Glutamatergic neuron (in vitro differentiated cells): ENCODE results near the gene DGKD. TPM values are rescaled to one million over a fixed set of nuclear protein-coding genes. Genes with fewer than 3 reads are reported as not detected.

ENCODE experiments used
- DNase-seq: peaks from one replicate; pipeline ENCODE4 v3.0.0; 2022
- H3K27ac Mint-ChIP-seq: one replicate; pipeline ENCODE4 v1.8.0; 2020; ENCODE audit warnings: mild to moderate bottlenecking, mixed read lengths, inconsistent platforms; ENCODE audit not compliant: unreplicated experiment
- H3K27me3 Mint-ChIP-seq: one replicate; pipeline ENCODE4 v1.8.0; 2020; ENCODE audit warnings: mild to moderate bottlenecking, moderate library complexity, mixed read lengths, inconsistent platforms; ENCODE audit not compliant: unreplicated experiment
- H3K36me3 Mint-ChIP-seq: one replicate; pipeline ENCODE4 v1.8.0; 2020; ENCODE audit warnings: mild to moderate bottlenecking, mixed read lengths, inconsistent platforms; ENCODE audit not compliant: unreplicated experiment
- H3K4me1 Mint-ChIP-seq: one replicate; pipeline ENCODE4 v1.8.0; 2020; ENCODE audit warnings: mild to moderate bottlenecking, low read depth, mixed read lengths, inconsistent platforms; ENCODE audit not compliant: unreplicated experiment
- H3K4me3 Mint-ChIP-seq: one replicate; pipeline ENCODE4 v1.8.0; 2020; ENCODE audit warnings: mild to moderate bottlenecking, mixed read lengths, inconsistent platforms; ENCODE audit not compliant: unreplicated experiment
- H3K9me3 Mint-ChIP-seq: one replicate; pipeline ENCODE4 v1.8.0; 2020; ENCODE audit warnings: mild to moderate bottlenecking, moderate library complexity, mixed read lengths, inconsistent platforms; ENCODE audit not compliant: unreplicated experiment
- total RNA-seq: library from RNA; stranded (reverse); fragmentation: NEBNext Ultra II Directional; extraction: Animal tissue kit (Norgen Biotek cat#: 25700); gene quantifications from one replicate; pipeline ENCODE4 v1.2.1, GENCODE V29; 2021; ENCODE audit not compliant: unreplicated experiment
- TF ChIP-seq, protein P1 (sequence below): fragments of 200-600 bp; sonication (generic); IDR thresholded peaks from one replicate; pipeline ENCODE4 v1.5.0; 2021; ENCODE audit not compliant: partially characterized antibody, unreplicated experiment

The DGKD gene
- total RNA-seq, 1 donor from 2014 or later, result 67.6 TPM

DNA sequence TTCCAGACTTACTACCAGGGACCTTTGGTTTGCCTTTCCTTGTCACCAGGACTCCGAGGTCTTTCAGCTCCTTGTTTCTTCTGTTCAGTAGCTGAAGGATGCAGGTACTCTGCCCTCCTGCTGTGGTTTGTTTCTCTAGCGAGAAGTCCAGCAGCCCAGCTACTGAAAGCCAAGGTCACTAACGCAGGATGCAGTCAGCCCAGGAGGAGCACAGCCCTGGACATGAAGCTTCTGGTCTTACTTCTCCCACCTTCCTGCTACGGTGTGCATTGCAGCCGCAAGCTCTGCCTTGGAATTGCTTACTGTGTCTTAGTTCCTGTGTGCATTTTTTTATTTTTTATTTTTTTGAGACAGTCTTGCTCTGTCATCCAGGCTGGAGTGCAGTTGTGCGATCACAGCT lies 62.4 kb downstream of the DGKD start:
- H3K27me3 Mint-ChIP-seq, result peaks cover 5% of the 10 kb centered on the region
- H3K4me3 Mint-ChIP-seq, result no peak overlapping the region
- peaks cover 16% of the 10 kb centered on the region for H3K4me1 Mint-ChIP-seq
- no peak for DNase-seq
- no peak overlapping the region for H3K27ac Mint-ChIP-seq
- H3K9me3 Mint-ChIP-seq, result peaks cover 11% of the 10 kb centered on the region
- TF ChIP-seq, protein P1, sequence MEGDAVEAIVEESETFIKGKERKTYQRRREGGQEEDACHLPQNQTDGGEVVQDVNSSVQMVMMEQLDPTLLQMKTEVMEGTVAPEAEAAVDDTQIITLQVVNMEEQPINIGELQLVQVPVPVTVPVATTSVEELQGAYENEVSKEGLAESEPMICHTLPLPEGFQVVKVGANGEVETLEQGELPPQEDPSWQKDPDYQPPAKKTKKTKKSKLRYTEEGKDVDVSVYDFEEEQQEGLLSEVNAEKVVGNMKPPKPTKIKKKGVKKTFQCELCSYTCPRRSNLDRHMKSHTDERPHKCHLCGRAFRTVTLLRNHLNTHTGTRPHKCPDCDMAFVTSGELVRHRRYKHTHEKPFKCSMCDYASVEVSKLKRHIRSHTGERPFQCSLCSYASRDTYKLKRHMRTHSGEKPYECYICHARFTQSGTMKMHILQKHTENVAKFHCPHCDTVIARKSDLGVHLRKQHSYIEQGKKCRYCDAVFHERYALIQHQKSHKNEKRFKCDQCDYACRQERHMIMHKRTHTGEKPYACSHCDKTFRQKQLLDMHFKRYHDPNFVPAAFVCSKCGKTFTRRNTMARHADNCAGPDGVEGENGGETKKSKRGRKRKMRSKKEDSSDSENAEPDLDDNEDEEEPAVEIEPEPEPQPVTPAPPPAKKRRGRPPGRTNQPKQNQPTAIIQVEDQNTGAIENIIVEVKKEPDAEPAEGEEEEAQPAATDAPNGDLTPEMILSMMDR, result no peak
- H3K36me3 Mint-ChIP-seq, result peaks cover 13% of the 10 kb centered on the region

DNA sequence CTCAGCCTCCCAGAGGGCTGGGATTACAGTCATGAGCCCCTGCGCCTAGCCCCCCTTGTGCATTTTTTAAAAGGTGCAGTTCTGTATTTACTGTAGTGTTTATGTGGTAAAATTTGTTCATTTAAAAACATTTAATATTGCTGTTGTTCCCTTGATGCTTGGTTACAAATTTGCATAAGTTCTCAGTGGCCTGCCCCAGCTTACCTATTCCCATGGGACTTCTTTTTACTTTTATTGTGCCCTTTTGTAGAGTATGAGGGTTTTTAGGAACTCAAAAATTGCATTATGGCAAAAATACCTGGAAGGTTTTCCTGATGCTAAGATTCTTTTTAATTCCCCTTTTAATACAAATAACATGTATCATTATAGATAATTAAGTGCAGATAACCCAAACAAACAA lies 63.0 kb downstream of the DGKD start:
- Mint-ChIP-seq H3K27me3 (peaks cover 5% of the 10 kb centered on the region), H3K4me3 (no peak overlapping the region), H3K27ac (no peak overlapping the region), H3K9me3 (peaks cover 9% of the 10 kb centered on the region), H3K4me1 (peaks cover 17% of the 10 kb centered on the region), H3K36me3 (peaks cover 8% of the 10 kb centered on the region)
- TF ChIP-seq, protein P1, result no peak
- DNase-seq, result no peak

DNA sequence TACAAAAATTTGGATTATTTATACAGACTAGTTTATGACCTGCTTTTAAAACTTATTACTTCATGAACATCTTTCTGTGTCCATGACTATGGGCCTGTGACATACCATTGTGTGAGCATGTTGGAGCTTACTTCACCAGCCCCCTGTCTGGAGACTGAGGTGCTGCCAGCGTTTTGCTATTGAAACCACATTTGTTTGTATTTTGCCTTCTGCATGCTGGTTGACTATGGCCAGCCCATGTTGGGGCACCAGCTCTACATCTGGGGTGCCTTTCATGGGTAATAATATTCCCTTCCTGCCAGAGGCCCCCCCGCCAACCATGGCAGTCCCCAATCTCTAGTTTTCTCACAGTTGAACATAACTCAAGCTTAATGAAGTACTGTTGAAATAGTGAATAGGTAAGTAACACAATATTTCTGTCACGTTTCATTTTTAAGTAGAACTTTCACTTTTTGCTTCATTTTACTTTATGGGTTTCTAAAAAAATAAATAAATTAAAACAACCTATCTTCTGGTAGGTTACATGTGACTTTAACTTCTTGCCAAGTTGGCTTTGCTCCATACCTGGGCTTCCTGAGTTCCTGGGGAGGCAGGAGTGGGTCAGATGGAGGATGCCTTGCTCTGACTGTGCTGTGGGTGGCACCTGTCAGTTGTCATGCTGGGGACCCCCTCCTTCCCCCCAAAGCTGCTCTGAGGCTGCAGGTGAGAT lies 63.9 kb downstream of the DGKD start:
- Mint-ChIP-seq H3K4me3 (no peak overlapping the region), H3K4me1 (peaks cover 17% of the 10 kb centered on the region), H3K27ac (peak overlapping the region; percentile 8), H3K9me3 (peaks cover 6% of the 10 kb centered on the region), H3K36me3 (no peaks in the 10 kb centered on the region), H3K27me3 (peaks cover 5% of the 10 kb centered on the region)
- DNase-seq, result no peak
- TF ChIP-seq, protein P1, result no peak

DNA sequence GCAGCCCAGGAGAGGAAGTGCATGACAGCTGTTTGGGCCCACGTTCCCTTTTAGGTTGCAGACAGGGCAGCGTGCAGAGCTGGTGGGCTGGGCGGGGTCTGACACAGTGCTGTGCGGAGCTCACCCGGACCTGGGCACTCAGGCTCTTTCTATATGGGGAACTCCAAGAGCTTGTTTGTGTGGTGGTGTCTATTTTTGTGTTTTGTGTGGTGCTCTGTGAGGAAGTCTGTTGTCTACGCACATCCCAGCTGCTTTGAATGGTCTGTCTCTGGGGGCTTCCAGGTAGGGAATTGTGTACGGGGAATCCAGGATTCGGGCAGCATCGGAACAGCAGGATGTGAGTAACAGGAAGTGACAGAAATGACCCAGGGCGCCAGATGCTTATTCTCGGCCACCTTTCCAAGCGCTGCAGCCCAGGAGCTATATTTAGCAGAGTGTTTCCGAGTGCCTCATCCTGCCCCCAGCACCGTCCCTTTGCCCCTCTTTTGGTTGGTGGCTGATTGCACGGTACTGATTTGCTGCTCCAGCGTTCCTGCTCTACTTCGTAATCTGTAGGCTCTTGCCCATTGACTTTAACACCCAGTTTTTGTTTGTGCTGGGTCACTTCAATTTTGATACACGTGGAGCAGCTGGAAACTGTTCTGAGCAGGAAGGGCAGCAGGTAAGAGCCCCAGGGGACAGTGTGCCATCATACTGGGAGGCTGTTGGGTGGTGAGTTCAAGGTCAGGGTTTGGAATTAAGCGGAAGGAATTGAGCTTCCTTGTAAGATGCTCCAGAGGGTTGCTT lies 64.7 kb downstream of the DGKD start:
- no peak overlapping the region for H3K4me3 Mint-ChIP-seq
- peak overlapping the region; percentile 8 for H3K27ac Mint-ChIP-seq
- H3K4me1 Mint-ChIP-seq, result peaks cover 17% of the 10 kb centered on the region
- TF ChIP-seq, protein P1, result no peak
- H3K27me3 Mint-ChIP-seq, result peaks cover 5% of the 10 kb centered on the region
- peaks cover 6% of the 10 kb centered on the region for H3K9me3 Mint-ChIP-seq
- no peaks in the 10 kb centered on the region for H3K36me3 Mint-ChIP-seq
- DNase-seq, result no peak
